ENCODE data around the gene SETDB2.

SETDB2 gene

GRCh38 chr13:49443704-49444523, at the start of gene SETDB2, which contains the start of gene CAB39L:
SETDB2 (plus strand) TSS chr13:49444274; CDS start chr13:49451894, 7,620 bp downstream.
CAB39L (minus strand) TSS chr13:49444064; CDS start chr13:49382910, 61,154 bp downstream.
- peak; percentile 99 for DNase-seq (ENCODE audit: low spot score)

- DNase-seq (ENCODE audit: low spot score): no peak
Measured at GRCh38 chr13:49395451-49395865, 48.6 kb upstream of the SETDB2 start.

- no peak for DNase-seq (ENCODE audit: low spot score)
Measured at GRCh38 chr13:49395878-49396380, 48.1 kb upstream of the SETDB2 start.

- no peak for DNase-seq (ENCODE audit: low spot score)
Measured at GRCh38 chr13:49399801-49400472, 44.1 kb upstream of the SETDB2 start.

- DNase-seq (ENCODE audit: low spot score): no peak
Measured at GRCh38 chr13:49400755-49401659, 43.1 kb upstream of the SETDB2 start.

GRCh38 chr13:49403996-49404702, 39.9 kb upstream of the SETDB2 start:
- DNase-seq (ENCODE audit: low spot score): no peak

- no peak for DNase-seq (ENCODE audit: low spot score)
Measured at GRCh38 chr13:49404703-49405020, 39.4 kb upstream of the SETDB2 start.

- no peak for DNase-seq (ENCODE audit: low spot score)
Measured at GRCh38 chr13:49407068-49407467, 37.0 kb upstream of the SETDB2 start.

- DNase-seq (ENCODE audit: low spot score): no peak
Measured at GRCh38 chr13:49407936-49408335, 36.1 kb upstream of the SETDB2 start.

- DNase-seq (ENCODE audit: low spot score): no peak
Measured at GRCh38 chr13:49409008-49409407, 35.1 kb upstream of the SETDB2 start.

GRCh38 chr13:49410006-49410405, 34.1 kb upstream of the SETDB2 start:
- DNase-seq (ENCODE audit: low spot score): no peak

GRCh38 chr13:49410477-49410876, 33.6 kb upstream of the SETDB2 start:
- no peak for DNase-seq (ENCODE audit: low spot score)

- no peak for DNase-seq (ENCODE audit: low spot score)
Measured at GRCh38 chr13:49411353-49411752, 32.7 kb upstream of the SETDB2 start.

GRCh38 chr13:49412749-49413148, 31.3 kb upstream of the SETDB2 start:
- DNase-seq (ENCODE audit: low spot score): no peak

GRCh38 chr13:49417161-49417560, 26.9 kb upstream of the SETDB2 start:
- no peak for DNase-seq (ENCODE audit: low spot score)

GRCh38 chr13:49418206-49418605, 25.9 kb upstream of the SETDB2 start:
- DNase-seq (ENCODE audit: low spot score): no peak

- no peak for DNase-seq (ENCODE audit: low spot score)
Measured at GRCh38 chr13:49419276-49419675, 24.8 kb upstream of the SETDB2 start.

GRCh38 chr13:49421391-49421790, 22.7 kb upstream of the SETDB2 start:
- DNase-seq (ENCODE audit: low spot score): peak; percentile 31

GRCh38 chr13:49424011-49424560, 20.0 kb upstream of the SETDB2 start:
- no peak for DNase-seq (ENCODE audit: low spot score)

- no peak for DNase-seq (ENCODE audit: low spot score)
Measured at GRCh38 chr13:49428041-49428763, 15.9 kb upstream of the SETDB2 start.

- DNase-seq (ENCODE audit: low spot score): no peak
Measured at GRCh38 chr13:49429121-49429520, 15.0 kb upstream of the SETDB2 start.
